Fibroblast of lung (primary cell): Measurements from ENCODE around the gene ECI1.

Source experiments
- EZH2 ChIP-seq: IDR thresholded peaks from 2 replicates; pipeline ENCODE4 v1.5.1; 2012; ENCODE audit warnings: low read length, control low read depth, mild to moderate bottlenecking; ENCODE audit errors: missing control alignments
- TF ChIP-seq, protein P1 (sequence below), 2 donors: IDR thresholded peaks in 1 of 2; conservative IDR thresholded peaks in 1 of 2; 1 replicate in 1 of 2; 2 replicates in 1 of 2; pipeline ENCODE4 v1.5.1; 2011 to 2012; ENCODE audit warnings: low read length in 2 of 2, control low read depth in 1 of 2, inconsistent platforms in 1 of 2, low read depth in 1 of 2, mild to moderate bottlenecking in 1 of 2

DNA sequence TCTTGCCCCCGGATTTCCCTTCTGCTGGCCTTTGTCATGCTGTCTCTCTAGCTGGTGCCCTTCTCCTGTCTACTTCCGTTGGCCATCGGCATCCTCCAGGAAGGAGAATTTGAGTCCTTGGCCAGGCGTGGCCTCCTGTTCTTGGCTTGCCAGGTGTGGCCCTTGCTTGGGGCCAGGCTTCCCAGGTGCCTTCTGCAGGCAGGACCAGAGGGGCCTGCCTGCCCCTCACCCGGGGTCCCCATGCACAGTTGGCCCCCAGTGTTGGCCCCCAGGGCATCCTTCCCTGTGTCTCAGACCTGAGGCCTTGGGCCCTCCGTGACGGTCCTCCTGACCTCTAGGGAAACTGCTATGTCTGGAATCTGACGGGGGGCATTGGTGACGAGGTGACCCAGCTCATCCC is 43.5 kb downstream of the ECI1 start:
- TF ChIP-seq, protein P1, sequence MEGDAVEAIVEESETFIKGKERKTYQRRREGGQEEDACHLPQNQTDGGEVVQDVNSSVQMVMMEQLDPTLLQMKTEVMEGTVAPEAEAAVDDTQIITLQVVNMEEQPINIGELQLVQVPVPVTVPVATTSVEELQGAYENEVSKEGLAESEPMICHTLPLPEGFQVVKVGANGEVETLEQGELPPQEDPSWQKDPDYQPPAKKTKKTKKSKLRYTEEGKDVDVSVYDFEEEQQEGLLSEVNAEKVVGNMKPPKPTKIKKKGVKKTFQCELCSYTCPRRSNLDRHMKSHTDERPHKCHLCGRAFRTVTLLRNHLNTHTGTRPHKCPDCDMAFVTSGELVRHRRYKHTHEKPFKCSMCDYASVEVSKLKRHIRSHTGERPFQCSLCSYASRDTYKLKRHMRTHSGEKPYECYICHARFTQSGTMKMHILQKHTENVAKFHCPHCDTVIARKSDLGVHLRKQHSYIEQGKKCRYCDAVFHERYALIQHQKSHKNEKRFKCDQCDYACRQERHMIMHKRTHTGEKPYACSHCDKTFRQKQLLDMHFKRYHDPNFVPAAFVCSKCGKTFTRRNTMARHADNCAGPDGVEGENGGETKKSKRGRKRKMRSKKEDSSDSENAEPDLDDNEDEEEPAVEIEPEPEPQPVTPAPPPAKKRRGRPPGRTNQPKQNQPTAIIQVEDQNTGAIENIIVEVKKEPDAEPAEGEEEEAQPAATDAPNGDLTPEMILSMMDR (conservative IDR thresholded peaks at IDR 0.05 in 1 of 2, IDR thresholded peaks at IDR 0.05 in 1 of 2; ENCODE audit: low read depth in 1 of 2, low read length in 2 of 2) = no peak
- TF ChIP-seq EZH2 = no peak
